ENCODE data around the gene CFAP68.

DNA sequence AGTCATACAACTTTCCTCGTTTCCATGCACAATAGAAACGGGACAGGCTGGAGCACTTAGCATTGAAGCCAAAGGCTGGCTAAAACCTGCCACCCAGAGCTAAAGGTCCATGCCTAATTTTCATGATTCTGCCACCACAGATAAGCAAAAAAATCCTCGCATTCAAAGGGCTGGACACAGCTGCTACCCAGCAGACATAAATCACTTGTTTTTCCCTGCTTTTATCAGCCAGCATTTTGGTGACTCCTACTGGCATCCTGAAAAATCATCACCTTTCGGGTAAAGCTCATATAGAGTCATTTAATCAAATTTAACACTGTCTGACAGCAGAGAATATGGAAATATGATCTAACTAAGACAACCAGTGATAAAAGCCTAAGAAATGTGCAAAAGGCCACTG is 45.8 kb upstream of the CFAP68 start:
- TF ChIP-seq EZH2 (IDR thresholded peaks at IDR 0.05; ENCODE audit: insufficient read depth, poor library complexity, severe bottlenecking) (no peak), EZH2phosphoT487 (IDR thresholded peaks at IDR 0.05; ENCODE audit: insufficient read depth, low read depth) (no peak)

Measured in GM23248 (cell line).